Measurements from ENCODE around the gene PPARD.

PPARD gene

GRCh38 chr6:35354361-35355135 lies 12.2 kb downstream of the PPARD start:
- FAIRE-seq: no peak
- DNase-seq (ENCODE audit: low spot score): no peak

- DNase-seq (ENCODE audit: low spot score): no peak
- FAIRE-seq: no peak
Observed at GRCh38 chr6:35356391-35356790, 14.0 kb downstream of the PPARD start.

GRCh38 chr6:35357677-35358076 lies 15.3 kb downstream of the PPARD start:
- no peak for FAIRE-seq
- DNase-seq (ENCODE audit: low spot score): no peak

- DNase-seq (ENCODE audit: low spot score) (no peak), FAIRE-seq (no peak)
Observed at GRCh38 chr6:35358086-35358485, 15.7 kb downstream of the PPARD start.

GRCh38 chr6:35359346-35359743 lies 17.0 kb downstream of the PPARD start:
- DNase-seq (ENCODE audit: low spot score): no peak
- FAIRE-seq: no peak

GRCh38 chr6:35359744-35360348 lies 17.5 kb downstream of the PPARD start:
- FAIRE-seq (no peak), DNase-seq (ENCODE audit: low spot score) (no peak)

- DNase-seq (ENCODE audit: low spot score) (no peak), FAIRE-seq (peak; percentile 81)
Observed at GRCh38 chr6:35360349-35361138, 18.2 kb downstream of the PPARD start.

GRCh38 chr6:35362200-35362599 lies 19.8 kb downstream of the PPARD start:
- DNase-seq (ENCODE audit: low spot score): no peak

GRCh38 chr6:35363293-35363750 lies 21.0 kb downstream of the PPARD start:
- FAIRE-seq (no peak), DNase-seq (ENCODE audit: low spot score) (no peak)

More at GRCh38 chr6:35362200-35362599, 19.8 kb downstream of the PPARD start:
- FAIRE-seq: no peak

GRCh38 chr6:35365594-35366203 lies 23.3 kb downstream of the PPARD start:
- FAIRE-seq (no peak), DNase-seq (ENCODE audit: low spot score) (no peak)

- DNase-seq (ENCODE audit: low spot score) (no peak), FAIRE-seq (no peak)
Observed at GRCh38 chr6:35366204-35366596, 23.8 kb downstream of the PPARD start.

- FAIRE-seq (no peak), DNase-seq (ENCODE audit: low spot score) (no peak)
Observed at GRCh38 chr6:35367646-35368037, 25.3 kb downstream of the PPARD start.

- FAIRE-seq (no peak), DNase-seq (ENCODE audit: low spot score) (no peak)
Observed at GRCh38 chr6:35368038-35368887, 25.9 kb downstream of the PPARD start.

- DNase-seq (ENCODE audit: low spot score) (peak; percentile 94), FAIRE-seq (no peak)
Observed at GRCh38 chr6:35370124-35370741, 27.9 kb downstream of the PPARD start.

GRCh38 chr6:35370785-35371493 lies 28.6 kb downstream of the PPARD start:
- no peak for FAIRE-seq

GRCh38 chr6:35371494-35372262 lies 29.3 kb downstream of the PPARD start:
- DNase-seq (ENCODE audit: low spot score): no peak
- no peak for FAIRE-seq

More at GRCh38 chr6:35370785-35371493, 28.6 kb downstream of the PPARD start:
- no peak for DNase-seq (ENCODE audit: low spot score)

- FAIRE-seq: no peak
- DNase-seq (ENCODE audit: low spot score): no peak
Observed at GRCh38 chr6:35372633-35373032, 30.3 kb downstream of the PPARD start.

GRCh38 chr6:35376281-35376680 lies 33.9 kb downstream of the PPARD start:
- no peak for DNase-seq (ENCODE audit: low spot score)
- no peak for FAIRE-seq

- DNase-seq (ENCODE audit: low spot score) (no peak), FAIRE-seq (no peak)
Observed at GRCh38 chr6:35377002-35377401, 34.6 kb downstream of the PPARD start.
